ENCODE measurements around the gene CTNNA2.

The CTNNA2 gene

GRCh38 chr2:80363330-80363729 lies 850.5 kb downstream of the CTNNA2 start:
- DNase-seq, result no peak

GRCh38 chr2:80363791-80364349 lies 851.0 kb downstream of the CTNNA2 start:
- DNase-seq, result peak; percentile 56

GRCh38 chr2:80364524-80365212 lies 851.8 kb downstream of the CTNNA2 start:
- no peak for DNase-seq

DNA sequence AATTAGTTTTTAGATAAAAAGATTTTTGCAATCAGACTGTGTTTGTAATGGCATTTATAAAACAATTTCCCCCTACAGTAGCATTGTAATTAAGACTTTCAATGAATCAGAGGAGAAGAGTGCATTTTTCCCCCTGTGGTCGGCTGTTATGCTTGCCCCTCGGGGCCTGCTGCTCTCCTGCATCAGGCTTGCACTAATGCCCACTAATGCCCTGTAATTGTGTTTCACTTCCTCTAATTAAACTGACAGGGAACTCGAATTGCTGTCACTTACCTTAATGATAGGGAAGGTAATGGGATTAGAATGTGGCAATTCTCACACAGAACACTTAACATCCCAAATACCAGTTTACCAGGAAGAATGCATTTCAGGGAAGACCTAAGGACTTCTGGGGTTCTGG lies 852.9 kb downstream of the CTNNA2 start:
- DNase-seq, result peak; percentile 12

DNA sequence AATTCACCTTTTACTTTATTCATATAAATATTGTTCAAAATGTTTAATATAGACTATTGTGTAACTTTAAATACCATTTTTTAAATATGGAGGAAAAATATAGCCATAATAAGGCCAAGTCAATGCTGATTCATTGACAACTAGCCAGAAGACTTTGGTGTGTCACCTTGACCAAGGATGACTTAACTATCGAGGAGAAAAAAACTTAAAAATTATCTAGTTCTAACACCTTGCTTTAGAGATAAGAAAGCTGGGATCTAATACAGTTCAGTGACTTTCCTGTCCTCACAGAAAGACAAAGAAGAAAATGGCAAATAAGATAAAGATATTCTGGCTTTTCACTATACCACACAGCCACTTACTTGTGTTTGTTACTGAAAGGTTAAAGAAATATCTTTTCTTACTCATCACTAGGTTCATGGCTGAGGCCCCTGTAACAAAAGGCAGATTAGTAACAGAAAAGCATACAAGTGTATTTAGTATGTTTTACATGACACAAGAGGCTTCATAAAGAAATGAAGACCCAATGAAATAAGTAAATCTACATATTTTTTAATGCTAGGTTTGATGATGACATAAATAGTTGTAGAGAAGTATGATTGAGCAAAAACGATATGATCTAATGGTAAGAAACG lies 857.6 kb downstream of the CTNNA2 start:
- peak; percentile 20 for DNase-seq

DNA sequence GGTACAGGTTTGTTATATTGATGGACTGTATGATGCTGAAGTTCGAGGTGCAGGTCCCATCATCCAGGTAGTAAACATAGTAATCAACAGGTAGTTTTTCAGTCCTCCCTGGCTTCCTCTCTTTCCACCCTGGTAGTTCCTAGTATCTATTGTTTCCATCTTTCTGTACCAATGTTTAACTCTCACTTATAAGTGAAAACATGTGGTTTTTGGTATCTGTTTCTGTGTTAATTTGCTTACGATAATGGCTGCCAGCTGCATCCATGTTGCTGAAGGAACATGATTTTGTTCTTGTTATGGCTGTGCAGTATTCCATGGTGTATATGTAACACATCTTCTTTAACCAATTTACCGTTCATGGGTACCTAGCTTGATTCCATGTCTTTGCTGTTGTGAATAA lies 861.3 kb downstream of the CTNNA2 start:
- no peak for DNase-seq

- no peak for DNase-seq
Measured at GRCh38 chr2:80377071-80377470, 864.2 kb downstream of the CTNNA2 start.

DNA sequence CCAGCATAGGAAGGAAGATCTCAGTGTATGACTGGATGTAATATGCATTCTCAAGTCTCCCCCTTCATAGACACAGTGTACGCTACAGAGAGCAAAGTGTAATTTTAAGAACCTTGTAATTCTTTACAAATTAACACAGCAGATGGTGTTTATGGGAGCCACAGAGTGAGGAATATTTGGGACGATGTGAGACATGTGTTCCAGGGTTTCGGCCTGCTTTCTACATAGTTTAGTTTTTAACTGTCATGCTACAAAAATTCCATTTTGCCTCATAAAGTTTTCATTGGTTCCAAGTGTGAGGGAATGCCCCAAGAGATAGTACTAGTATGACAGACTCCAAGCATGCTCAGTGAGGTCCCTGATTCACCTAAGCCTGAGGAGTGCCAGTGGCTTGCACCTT lies 867.9 kb downstream of the CTNNA2 start:
- DNase-seq, result no peak

GRCh38 chr2:80381666-80382065 lies 868.8 kb downstream of the CTNNA2 start:
- DNase-seq, result no peak

- no peak for DNase-seq
Measured at GRCh38 chr2:80392441-80392840, 879.6 kb downstream of the CTNNA2 start.

DNA sequence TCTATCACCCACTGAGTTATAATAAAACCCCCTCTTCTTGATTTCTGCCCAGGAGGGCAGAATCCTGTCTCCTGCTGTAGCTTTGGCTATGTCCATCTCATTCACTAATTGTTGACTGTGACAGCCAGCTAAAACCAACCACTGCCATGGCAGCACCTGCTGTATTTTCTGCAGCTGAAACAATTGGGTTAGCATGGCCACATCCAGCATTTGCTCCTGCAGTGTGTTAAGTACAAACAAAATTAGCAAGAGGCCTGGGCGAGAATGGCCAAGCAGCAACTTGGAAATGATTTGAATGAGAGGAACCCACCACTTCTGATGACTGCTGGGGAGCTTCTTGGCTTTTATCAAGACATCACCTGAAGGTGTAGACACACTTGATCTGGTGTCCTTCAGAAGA lies 881.1 kb downstream of the CTNNA2 start:
- DNase-seq, result no peak

- no peak for DNase-seq
Measured at GRCh38 chr2:80395251-80395650, 882.4 kb downstream of the CTNNA2 start.

GRCh38 chr2:80396276-80396675 lies 883.4 kb downstream of the CTNNA2 start:
- DNase-seq, result no peak

DNA sequence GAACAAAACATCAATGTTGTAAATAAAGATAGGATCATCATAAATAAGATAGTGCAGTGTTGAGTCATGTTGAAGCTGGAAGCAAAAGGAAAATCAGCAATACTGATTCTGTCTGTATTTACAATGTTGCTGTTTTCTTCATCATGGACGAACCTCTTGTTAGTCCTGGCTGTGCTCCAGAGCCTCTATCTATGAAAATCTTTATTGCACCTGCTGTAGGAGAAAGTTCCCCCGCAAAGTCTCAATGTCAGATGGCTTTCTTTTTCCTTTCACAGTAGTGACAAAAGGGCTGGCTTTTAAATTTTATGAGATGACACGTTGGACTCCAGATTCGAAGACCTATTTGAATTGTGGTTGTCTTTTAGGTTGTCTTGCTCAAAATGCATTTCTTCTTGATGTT lies 890.2 kb downstream of the CTNNA2 start:
- no peak for DNase-seq

DNA sequence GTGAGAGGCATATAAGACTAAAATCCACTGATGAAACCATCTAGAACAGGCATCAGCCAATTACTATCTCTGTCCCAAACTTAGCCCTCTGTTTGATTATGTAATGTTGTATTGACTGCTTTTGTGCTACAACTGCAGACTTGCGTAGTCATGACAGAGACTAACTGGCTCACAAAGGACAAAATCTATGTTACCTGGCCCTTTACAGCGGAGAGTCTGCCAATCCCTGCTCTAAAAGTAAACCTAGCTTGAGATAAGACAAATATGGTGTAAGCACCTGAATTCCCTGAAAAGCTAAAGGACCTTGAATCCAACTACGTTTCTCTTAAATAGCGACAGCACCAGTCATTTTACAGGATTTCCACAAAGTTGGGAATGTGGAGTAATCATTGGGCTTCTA lies 894.5 kb downstream of the CTNNA2 start:
- DNase-seq, result no peak

- no peak for DNase-seq
Measured at GRCh38 chr2:80410346-80410745, 897.5 kb downstream of the CTNNA2 start.

- no peak for DNase-seq
Measured at GRCh38 chr2:80413136-80413535, 900.3 kb downstream of the CTNNA2 start.

DNA sequence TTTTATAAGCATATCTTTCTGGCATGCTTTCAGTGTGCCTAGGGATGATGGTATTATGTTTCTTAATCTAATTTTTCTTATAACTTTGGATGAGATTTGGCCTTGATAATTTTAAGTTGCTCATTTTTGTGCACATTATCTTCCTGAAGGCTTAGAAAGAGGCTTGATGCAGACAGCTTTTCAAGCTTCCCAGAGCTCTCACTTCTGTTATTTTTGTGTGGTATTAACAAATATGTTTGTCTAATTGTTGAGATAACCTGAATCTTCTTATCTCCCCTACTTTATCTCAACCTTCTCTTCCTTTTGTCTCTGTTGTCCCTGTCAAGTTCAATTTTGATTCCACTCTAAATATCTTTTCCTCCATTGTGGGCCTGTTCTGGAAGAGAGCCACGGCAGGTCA lies 904.9 kb downstream of the CTNNA2 start:
- no peak for DNase-seq

- no peak for DNase-seq
Measured at GRCh38 chr2:80420530-80421208, 907.8 kb downstream of the CTNNA2 start.

GRCh38 chr2:80429251-80429650 lies 916.4 kb downstream of the CTNNA2 start:
- no peak for DNase-seq

DNA sequence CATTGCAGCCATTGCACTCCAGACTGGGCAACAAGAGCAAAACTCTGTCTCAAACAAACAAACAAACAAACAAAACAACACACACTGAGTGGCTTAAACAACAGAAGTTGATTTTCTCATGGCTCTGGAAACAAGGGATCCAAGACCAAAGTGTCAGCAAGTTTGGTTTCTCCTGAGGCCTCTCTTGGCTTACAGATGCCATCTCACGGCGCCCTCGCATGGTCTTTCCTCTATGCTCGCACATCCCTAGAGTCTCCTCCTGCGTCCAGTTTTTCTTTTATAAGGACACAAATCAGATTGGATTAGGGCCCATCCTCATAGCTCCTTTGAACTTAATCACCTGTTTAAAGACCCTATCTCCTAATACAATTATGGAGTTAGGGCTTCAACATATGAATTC lies 925.1 kb downstream of the CTNNA2 start:
- DNase-seq, result no peak

DNA sequence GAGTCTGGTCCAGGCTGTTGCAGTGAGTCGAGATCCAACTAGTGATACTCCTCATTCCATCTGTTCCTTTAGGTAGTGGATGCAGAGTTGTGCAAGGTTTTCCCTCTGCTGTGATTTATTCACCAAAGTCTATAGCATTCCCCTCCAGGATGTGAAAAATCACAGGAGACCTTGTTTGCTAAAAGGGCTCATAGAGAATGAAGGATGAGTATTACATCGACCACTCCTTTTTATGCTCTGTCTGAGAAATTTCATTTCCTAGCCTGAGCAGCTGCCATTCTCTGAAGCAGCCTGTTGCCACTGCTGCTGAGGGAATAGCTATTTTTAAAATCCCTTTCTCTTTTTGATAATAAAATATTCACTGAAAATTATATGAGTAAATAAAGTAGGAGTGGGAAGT lies 925.8 kb downstream of the CTNNA2 start:
- no peak for DNase-seq

DNA sequence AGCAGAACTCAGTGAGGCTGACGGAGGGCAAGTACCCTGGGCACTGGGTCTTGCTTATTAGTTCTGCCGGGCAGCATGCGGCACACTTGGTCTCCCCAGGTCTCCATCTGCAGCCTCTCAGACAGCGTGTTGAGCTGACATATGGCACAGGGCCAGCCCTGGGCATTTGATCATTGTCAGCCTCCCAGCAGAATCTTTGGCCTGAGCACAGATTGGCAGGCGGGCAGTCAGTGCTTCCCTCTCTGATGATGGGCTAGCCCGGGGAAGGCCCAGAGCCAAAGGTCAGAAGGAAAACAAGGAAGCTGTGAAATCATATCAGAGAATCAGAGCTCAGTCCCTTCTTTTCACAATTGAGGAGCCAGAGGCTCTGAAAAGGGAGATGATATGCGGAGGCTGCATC lies 941.8 kb downstream of the CTNNA2 start:
- DNase-seq, result no peak

DNA sequence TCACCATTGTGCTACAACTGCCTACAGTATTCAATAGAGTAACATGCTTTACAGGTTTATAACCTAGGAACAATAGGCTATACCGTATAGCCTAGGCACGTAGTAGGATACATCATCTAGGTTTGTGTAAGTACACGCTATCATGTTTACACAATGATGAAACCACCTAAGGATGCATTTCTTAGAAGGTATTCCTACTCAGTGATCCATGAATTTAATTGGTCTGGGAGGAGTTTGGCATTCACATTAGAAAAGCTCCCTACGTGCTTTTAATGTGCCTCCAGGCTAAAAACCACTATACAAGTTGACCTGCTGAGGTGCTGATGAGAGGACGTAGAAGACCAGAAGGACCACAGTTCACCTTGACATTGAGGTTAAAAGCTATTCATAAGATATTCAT lies 946.2 kb downstream of the CTNNA2 start:
- no peak for DNase-seq
